HG02798 (cell line): Measurements from ENCODE around the gene TELO2.

ENCODE experiments used
- ATAC-seq: cut with Tn5 transposase; IDR thresholded peaks from one replicate; pipeline ENCODE4 v1.9.1; 2021; ENCODE audit warnings: mild to moderate bottlenecking; ENCODE audit not compliant: unreplicated experiment, poor library complexity

The TELO2 gene

DNA sequence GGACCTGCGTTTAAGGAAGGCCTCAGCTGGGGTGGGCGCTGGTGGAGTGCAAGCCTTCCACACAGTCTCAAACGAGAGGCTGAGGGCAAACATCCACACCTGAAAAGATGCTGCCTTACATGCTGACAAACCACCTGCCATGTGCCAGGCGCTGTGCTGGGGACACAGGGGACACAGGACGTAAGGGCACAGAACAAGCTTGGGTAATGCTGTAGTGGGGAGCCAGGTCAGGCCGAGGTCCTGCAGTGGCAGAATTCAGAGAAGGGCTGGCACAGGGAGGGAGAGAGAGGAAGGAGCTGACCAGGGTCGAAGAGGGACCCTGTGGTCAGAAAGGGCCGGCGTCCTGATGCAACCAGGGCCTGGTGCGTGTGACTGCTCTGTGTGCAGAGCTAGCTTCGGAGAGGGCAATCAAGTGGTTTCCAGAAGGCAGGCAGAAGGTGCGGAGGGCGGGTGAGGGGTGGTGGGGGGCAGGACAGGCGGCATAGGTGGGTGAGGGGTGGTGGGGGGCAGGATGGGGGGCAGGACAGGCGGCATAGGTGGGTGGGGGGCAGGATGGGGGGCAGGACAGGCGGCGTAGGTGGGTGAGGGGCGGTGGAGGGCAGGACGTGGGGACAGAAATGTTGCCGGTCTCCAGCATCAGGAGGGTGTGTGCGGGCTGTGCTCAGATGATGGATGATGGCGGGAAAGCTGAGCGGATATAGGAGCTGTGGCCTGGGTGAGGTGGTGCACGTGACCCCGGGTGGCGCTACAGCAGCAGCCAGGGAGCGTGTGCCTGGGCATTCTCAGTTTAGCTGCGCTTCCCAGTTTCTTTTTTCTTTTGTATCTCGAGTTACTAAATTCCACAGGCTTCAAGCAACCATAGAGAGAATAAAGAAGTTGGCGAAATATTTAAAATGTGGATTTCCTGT, 18.8 kb downstream of the TELO2 start:
- ATAC-seq = no peak

DNA sequence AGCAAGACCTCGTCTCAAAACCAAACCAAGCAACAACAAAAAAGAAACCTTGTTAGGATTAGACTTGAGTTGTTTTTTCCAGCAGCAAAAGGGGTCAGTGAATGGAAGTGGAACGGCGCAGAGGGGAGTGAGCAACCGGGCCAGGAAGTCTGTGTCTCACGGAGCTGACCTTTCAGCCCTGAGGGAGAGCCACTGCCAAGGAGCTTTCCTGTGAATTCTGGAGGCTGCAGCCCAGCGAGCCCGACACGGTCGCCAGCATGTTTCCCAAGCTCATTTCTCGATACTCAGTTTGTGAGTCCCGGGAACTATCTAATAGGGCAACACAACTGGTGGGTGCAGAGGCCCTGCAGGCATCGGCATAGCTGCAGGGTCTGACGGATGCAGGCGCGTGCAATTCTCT, 19.6 kb downstream of the TELO2 start:
- no peak for ATAC-seq

DNA sequence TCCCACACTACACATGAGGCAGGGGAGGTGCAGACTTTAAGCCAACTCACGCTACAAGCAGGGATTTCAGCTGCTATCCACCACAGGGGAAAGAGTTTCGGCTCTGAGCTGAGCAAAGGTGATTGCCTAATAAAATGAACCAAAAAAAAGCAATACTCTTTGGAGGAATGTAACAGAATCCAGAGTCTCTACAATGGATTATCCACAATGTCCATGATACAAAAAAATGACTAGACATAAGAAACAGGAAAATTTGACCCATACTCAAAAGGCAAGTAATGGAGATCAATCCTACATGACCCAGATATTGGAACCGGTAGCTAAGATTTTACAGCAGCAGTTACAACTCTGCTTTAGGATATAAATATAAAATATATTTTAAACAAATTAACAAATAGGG, 21.3 kb downstream of the TELO2 start:
- no peak for ATAC-seq

DNA sequence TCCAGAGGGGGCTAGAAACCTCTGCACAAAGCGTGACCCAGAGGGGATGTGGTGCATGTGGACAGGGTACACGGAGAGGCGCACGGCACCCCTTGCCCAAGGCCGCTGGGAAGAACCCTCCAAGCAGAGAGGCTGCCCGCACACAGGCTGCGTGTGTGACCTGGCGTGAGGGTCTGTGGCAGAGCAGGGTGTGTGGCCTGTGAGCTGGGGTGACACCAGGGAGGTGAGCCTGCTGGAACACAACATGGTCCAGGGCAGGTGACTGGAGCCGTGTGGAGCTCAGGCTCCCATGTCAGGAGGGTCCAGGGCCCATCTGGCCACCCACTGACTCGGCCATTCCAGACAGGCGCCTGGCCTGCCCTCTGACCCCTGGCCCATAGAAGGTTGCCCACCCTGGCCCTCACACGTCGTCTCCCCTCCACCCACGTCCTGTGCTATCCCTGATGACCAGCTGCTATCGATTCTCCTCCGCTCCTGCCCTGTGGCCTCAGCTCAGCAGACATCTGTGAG, 25.5 kb downstream of the TELO2 start:
- no peak for ATAC-seq

DNA sequence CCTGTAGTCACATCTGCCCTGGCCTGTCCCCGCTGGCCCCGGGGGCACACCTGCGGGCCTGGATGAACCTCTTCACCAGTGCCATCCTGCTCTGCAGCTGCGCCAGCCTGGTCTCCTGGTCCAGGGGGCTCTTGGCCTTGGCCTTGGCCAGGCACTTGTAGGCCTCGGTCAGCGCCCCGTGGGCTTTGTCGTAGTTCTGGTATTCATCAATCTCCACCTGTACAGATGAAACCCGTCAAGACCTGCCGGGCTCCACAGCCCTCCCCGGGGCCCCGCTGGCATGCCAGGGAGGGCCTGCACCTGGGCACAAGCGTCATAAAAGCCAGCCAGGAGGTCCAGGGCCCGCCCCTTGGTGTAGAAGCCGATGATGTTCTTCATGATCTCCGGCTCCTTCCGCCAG, 26.7 kb downstream of the TELO2 start:
- no peak for ATAC-seq

DNA sequence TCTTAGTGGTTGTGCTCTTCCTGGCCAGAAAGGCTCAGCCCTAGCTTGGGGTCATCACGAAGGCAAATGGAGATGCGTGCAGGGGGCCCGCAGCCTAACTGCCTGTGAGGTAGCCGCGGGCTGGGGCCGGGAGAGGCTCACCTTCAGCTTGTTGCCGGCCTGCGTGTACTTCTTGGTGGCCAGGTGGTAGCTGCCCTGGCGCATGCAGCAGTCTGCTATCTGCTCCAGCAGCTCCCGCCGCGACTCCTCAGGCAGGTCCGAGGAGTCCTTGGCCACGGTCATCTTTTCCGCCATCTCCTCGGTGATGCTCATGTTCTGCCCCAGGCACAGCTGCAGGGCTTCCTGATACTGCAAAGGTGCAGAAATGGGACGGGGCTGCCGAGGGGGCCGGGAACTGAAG, 27.3 kb downstream of the TELO2 start:
- ATAC-seq = no peak

DNA sequence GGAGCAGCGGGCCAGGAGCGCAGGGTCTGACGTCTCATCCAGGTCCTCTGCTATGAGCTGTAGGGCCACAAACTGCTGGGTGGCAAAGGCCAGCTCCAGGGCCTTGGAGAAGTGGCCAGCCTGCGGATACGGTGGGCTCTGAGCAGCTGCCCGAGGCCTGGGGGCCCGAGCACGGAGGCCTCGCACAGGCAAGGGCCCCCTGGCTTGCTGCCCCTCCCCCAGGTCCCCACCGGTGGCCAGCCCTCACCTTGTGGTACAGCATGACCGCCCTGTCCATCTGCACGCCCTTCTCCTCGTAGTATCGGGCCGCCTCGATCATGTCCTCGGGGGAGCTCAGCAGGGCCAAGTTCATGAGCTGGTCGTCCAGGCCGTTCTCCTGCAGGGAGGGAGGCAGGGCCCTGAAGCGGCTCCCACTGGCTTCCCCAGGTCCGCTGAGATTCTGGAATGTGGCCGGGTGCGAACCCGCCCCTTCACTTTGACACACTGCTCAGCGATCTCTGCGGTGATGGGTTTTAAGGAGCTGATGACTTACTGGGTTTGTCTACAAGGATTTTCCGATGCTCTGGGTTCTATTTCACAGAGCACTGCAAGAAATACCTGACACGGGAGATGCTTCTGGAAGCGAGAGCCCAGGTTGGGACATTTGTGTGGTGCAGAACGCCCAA, 30.6 kb downstream of the TELO2 start:
- ATAC-seq = no peak

DNA sequence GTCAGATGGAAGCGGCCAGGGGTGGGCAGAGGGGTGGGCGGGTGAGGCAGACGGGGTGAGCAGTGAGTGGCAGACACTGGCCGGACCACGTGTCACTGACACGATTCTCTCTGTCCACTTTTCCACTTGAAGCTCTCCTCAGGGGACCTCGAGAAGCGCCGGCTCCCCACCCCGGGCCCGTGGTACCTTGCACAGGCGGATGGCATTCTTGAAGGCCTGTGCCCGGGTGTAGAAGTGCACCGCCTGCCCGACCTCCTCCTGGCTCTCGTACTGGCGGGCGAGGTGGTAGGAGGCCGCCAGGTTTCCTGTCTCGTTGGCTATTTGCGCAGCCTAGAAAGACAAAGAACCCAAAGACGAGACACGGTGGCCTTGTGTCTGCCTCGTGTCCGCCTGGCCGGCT, 31.2 kb downstream of the TELO2 start:
- ATAC-seq = no peak

DNA sequence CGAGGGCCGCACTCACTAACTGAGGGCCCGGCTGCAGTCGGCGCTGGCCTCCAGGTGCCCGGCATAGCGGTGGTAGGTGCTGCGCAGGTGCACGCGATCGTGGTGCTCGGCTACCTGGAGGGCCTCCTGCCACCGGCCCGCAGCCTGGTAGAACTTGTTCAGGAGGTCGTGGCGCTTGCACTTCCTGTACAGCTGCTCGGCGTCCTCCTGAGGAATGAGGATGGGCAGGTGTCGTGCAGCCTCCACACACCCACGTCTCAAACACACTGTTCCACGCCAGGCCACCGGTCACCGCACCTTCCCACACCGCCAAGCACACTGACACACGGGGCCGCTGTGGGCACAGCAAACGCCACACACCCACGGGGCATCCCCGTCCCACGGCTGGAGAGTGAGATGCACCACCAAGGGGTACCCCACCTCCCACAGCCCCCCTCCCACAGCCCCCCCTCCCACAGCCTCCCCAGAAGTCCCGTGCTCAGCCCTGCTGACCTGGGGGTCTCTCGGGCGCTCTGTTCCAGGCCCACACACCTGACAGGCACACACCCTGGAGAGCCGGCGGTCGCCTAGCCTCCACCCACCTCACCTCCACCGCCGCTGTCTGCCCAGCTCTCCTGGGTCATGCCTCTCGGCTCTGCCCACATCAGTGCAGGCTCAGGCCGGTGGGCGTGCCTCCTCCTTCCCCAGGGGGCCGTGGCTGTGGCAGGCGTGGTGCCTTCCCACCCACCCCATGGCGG, 32.9 kb downstream of the TELO2 start:
- ATAC-seq = no peak

DNA sequence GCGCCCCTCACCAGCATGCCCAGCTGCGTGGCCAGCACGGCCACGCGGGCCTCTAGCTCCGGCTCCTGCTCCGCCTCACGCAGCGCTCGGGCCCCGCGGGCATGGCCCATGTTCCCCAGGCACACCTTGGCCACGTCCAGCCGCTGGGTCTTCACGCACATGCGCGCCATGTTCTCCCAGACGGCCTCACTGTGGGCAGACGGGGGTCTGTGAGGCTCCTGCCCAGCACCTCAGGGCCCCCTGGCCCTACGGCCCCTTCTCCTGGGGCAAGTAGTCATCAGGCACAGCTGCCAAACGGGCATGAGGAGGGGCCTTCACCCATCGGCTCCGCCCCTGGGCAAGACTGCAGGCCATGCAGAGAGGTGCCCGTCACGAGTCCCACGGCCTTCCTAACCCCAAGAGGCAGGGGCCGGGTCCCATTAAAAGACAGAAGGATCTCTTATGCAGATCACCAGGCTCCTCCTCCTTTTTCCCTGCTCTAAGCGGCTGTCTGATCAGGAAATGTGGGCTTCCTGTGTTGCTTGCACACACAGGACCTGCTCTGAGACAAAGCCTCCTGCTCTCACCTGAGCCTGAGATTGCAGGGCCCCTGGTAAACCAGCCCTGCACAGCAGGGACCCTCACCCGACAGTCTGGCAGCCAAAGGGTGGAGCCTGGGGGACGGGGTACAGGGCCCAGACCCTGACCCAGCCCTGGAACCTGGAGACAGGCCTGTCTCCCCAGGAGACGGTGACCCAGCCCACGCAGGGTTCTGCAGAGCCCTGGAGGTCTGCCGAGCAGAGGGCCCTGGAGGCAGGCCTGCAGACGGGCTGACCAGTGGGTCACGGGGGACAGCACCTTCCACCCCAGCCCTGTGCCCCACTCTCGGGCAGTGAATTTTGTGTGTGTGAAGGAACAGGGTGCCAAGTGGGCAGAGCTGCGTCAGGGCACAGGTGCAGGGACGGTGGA, 33.7 kb downstream of the TELO2 start:
- no peak for ATAC-seq

DNA sequence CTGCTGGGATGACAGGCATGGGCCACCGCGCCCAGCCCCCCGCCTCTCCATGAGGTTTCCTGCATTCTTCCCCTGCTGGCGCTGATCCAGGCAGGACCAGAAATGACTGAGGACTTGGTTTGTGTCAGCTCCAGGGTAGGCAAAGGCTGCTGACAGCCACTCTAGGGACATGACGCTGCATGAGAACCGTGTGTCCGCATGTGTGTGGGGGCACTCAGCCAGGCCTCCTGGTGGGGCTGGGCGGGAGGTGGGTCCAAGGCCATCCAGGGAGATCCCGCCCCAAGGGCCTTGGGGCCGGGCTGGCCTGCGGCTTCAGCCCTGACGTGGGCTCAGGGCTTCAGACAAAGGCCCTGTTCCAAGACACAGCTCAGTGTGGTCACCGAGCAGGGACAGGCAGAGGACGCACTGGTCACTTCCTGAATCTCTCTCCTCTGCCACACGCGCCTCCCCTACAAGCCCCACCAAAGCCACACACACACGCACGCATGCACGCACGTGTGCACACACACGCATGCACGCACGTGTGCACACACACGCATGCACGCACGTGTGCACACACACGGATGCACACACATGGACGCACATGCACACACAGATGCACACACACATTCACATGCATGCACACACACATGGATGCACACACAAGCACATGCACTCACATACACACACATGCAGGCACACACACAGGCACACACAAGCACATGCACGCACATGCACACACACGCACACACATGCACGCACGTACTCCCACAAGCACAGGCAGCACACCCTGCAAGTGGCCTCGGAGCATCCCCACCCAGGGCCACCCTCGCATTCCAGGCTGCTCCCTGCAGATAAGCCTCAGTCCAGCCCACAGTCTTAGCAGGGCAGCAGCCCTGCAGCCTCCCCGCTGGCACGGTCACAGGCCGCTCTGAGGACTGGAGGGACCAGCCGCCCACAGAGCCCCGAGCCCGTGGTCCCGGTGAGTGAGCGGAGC, 35.0 kb downstream of the TELO2 start:
- ATAC-seq = no peak

DNA sequence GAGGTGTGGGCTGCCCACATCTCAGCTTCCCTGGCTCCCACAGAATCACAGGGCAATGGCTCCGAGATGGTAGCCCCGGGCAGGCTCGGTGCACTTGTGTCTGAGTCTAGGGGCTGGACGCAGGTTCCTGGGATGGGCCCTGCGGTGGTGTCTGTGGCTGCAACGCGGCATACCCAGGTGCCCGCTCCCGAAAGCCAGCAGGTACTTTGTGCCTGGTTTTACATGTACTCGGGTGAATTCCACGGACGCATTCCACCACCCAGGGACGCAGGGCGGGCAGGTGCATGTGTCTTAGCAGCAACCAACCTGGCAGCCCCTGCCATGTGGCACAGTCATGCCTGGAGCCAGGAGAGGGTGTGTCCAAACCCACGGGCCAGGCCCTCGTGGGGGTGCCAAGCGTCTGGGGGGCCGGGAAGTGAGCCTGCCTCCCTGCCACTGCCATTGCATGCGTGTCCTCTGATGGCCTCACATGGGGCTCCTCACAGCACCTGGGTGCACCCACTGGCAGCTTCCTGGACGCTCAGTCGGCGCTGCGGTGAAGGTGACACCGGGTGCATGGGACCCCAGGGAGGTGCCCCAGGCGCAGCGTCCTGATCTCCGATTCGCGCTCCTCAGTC, 35.9 kb downstream of the TELO2 start:
- ATAC-seq = no peak

DNA sequence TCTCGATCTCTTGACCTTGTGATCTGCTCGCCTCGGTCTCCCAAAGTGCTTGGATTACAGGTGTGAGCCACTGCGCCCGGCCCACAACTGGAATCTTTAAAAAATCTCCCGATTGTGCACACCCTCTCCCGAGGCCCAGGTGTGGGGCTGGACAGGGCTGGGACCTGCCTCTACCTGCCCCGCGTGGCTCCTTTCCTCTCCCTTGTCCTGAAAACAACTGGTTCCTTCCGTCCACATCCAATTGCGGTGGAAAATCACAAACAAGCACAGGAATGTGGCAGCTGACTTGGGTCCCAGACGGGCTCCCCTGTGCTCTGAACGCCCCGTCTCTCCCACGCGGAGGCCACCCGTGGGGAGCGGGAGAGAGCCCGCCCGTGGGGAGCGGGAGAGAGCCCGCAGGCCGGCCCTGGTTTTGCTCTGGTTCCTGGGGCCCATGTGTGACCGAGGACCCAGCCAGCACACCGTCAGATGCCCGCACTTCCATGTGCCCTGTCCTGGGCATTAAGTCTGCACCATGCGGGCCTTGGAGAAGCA, 37.3 kb downstream of the TELO2 start:
- no peak for ATAC-seq

DNA sequence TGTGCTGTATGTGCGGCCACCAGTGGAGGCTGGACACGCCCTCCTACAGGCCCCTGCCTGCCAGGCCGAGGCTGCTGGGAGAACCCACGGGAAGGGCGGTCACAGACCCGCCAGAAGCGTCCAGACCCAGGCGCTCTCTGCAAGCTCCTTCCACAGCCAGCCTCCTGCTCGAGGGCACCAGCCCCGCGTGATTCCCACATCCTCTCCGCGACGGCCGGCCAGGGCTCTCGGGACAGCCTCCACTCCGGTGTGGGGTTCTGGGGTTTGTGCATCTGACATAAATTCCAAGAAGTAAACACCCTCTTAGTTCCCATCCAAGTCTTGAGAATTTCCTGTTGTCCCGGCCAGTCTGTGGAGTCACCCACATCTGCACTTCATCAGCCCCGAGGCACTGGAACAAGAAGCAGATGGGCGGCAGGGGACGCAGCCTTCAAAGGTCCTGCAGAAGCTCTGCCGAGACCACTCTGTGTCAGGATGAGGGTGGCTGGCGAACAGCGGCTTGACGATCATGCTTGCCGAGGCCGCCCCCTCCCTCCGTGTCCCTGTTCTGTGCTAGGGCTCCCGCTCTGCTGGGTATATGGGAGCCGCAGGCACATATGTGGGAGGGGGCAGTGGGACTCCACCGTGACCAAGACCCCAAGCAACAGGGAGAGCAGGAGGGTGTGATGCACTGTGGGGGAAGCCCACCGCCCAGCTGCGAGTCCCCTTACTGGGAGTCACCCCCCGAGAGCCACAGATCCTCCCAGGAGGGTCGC, 37.9 kb downstream of the TELO2 start:
- no peak for ATAC-seq

DNA sequence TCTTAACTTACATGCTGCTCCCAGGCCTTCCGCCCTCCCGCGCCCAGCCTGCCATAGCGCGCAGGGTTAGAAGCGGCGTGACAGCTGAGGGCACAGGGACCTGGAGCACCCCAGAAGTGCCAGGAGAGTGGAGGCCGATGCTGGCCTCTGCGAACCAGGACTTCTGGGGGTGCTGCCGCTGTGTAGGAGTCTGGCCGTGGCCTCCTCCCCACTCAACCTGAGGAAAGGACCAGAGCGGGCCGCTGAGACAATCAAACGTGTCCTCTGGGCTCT, 38.4 kb downstream of the TELO2 start:
- ATAC-seq = no peak

DNA sequence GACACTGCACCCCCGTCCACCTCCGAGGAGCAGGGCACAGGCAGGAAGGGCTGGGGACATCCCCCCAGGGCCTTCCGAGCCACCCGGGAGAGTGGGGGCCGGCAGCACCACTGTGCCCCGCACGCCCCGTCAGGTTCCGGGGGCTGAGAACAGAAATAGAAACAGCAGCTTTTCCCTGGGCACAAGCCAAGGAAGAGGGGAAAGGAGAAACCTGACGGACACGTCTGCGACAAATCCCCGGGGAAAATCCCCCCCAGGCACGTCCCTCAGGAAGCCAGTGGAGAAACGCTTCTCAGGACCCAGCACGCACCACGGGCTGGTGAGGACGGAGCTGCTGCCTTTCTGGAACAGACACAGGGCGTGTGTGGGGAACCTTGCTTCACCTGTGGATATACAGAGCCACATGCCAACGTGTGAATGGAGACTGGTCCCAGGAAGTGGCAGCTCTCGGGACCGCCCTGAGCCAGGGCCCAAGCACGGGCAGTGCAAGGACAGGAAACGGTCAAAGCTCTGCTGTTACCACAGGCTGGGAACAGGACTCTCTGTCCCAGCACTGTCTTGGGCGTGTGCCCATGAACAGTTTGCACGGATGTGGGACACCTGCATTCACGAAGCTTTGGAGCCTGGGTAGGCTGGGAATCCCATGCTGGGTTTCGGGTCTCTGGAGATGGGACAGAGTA, 39.1 kb downstream of the TELO2 start:
- ATAC-seq = no peak

DNA sequence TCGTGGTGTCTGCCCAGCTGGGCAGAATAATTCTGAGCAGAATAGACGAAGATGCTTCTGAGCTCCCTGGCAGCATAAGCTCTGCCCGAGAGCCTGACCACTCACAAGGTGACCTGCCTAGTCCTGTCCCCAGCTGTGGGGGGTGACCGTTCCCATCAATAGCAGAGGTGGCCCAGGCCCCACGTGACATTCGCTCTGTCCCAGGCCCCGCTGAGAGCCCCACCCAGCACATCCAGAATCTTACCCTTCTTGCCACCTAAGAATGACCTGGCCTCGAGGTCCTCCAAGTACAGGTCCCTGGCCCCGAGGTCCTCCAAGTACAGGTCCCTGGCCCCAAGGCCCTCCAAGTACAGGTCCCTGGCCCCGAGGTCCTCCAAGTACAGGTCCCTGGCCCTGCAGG, 39.6 kb downstream of the TELO2 start:
- no peak for ATAC-seq
